Ammon's horn (tissue), 1 donor: ENCODE data around the gene PDIA5.

ENCODE experiments used
- DNase-seq: peaks from one replicate; pipeline ENCODE4 v3.0.0-alpha.2; 2016; ENCODE audit warnings: low spot score

PDIA5 gene

GRCh38 chr3:123119388-123119787 is 52.6 kb downstream of the PDIA5 start:
- no peak for DNase-seq

- DNase-seq, result peak; percentile 49
These were observed 53.0 kb downstream of the PDIA5 start for GRCh38 chr3:123119802-123120201.

GRCh38 chr3:123120573-123120972 is 53.7 kb downstream of the PDIA5 start:
- no peak for DNase-seq

GRCh38 chr3:123122057-123122456 is 55.2 kb downstream of the PDIA5 start:
- no peak for DNase-seq

GRCh38 chr3:123122525-123123315 is 55.9 kb downstream of the PDIA5 start:
- DNase-seq, result no peak

GRCh38 chr3:123123716-123124616 is 57.1 kb downstream of the PDIA5 start:
- DNase-seq, result no peak

GRCh38 chr3:123124971-123125370 is 58.1 kb downstream of the PDIA5 start:
- no peak for DNase-seq

- no peak for DNase-seq
These were observed 59.2 kb downstream of the PDIA5 start for GRCh38 chr3:123126031-123126430.

- DNase-seq, result no peak
These were observed 59.8 kb downstream of the PDIA5 start for GRCh38 chr3:123126653-123127052.

GRCh38 chr3:123129092-123129491 is 62.3 kb downstream of the PDIA5 start:
- no peak for DNase-seq

GRCh38 chr3:123129532-123129931 is 62.7 kb downstream of the PDIA5 start:
- DNase-seq, result no peak

- DNase-seq, result no peak
These were observed 63.4 kb downstream of the PDIA5 start for GRCh38 chr3:123130079-123130750.

- no peak for DNase-seq
These were observed 67.8 kb downstream of the PDIA5 start for GRCh38 chr3:123134671-123135070.

- no peak for DNase-seq
These were observed 70.2 kb downstream of the PDIA5 start for GRCh38 chr3:123137001-123137400.

GRCh38 chr3:123138839-123139444 is 72.1 kb downstream of the PDIA5 start:
- DNase-seq, result no peak

- DNase-seq, result no peak
These were observed 72.7 kb downstream of the PDIA5 start for GRCh38 chr3:123139522-123139921.

GRCh38 chr3:123140550-123140949 is 73.7 kb downstream of the PDIA5 start:
- DNase-seq, result no peak

- no peak for DNase-seq
These were observed 74.5 kb downstream of the PDIA5 start for GRCh38 chr3:123141276-123141675.

GRCh38 chr3:123143669-123144411 is 77.0 kb downstream of the PDIA5 start:
- DNase-seq, result no peak

- DNase-seq, result no peak
These were observed 81.1 kb downstream of the PDIA5 start for GRCh38 chr3:123147754-123148535.

GRCh38 chr3:123148772-123149171 is 81.9 kb downstream of the PDIA5 start:
- no peak for DNase-seq
